ENCODE results near the gene VSX1.

DNA sequence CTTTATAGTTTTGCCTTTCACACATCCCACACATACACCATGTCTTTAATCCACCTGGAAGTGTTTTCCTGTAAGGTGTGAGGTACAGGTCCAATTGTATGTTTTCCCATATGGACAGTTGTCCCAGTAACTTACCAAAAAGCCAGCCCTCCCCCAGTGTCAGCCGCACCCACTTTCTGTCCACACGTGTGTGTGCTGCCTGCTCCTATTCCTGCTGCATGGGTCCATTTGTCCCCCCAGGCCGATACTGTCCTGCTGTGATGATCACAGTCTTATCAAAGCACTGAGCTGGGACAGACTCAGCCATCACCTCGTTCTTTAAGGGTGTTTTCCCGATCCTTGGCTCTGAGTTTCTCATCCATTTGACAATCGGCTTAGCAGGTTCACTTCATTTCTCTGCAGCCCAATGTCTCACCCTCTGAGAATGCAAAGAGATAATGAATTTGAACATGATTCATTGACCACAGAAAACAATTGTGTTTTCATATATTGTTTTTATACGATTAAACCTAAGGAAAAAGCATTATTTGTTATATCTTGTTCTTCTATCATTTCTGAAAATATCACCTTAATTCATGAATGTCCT is 9.6 kb downstream of the VSX1 start:
- TF ChIP-seq, protein P1, sequence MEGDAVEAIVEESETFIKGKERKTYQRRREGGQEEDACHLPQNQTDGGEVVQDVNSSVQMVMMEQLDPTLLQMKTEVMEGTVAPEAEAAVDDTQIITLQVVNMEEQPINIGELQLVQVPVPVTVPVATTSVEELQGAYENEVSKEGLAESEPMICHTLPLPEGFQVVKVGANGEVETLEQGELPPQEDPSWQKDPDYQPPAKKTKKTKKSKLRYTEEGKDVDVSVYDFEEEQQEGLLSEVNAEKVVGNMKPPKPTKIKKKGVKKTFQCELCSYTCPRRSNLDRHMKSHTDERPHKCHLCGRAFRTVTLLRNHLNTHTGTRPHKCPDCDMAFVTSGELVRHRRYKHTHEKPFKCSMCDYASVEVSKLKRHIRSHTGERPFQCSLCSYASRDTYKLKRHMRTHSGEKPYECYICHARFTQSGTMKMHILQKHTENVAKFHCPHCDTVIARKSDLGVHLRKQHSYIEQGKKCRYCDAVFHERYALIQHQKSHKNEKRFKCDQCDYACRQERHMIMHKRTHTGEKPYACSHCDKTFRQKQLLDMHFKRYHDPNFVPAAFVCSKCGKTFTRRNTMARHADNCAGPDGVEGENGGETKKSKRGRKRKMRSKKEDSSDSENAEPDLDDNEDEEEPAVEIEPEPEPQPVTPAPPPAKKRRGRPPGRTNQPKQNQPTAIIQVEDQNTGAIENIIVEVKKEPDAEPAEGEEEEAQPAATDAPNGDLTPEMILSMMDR (conservative IDR thresholded peaks at IDR 0.05; ENCODE audit: low read depth, low read length): no peak
- TF ChIP-seq RFX5 (IDR thresholded peaks at IDR 0.05; ENCODE audit: low read depth, low read length) (no peak), POLR2A (IDR thresholded peaks at IDR 0.05; ENCODE audit: low read depth, low read length) (no peak), RAD21 (IDR thresholded peaks at IDR 0.05; ENCODE audit: low read length) (no peak), BHLHE40 (IDR thresholded peaks at IDR 0.05; ENCODE audit: low read depth, low read length) (no peak), SMC3 (IDR thresholded peaks at IDR 0.05; ENCODE audit: low read depth, low read length) (no peak), CEBPB (IDR thresholded peaks at IDR 0.05; ENCODE audit: low read depth, low read length) (no peak), MAFK (IDR thresholded peaks at IDR 0.05; ENCODE audit: low read depth, low read length) (no peak)

All from IMR-90 (cell line).